ENCODE measurements around the gene TRIM74.
A peak's percentile ranks its signal among the peaks of the same experiment; 100 is the strongest.
"Not testable (repeated sequence)": the region's sequence is repeated elsewhere in the genome, so short reads cannot be mapped to it uniquely, and the experiment has no call there.

Gene TRIM74

DNA sequence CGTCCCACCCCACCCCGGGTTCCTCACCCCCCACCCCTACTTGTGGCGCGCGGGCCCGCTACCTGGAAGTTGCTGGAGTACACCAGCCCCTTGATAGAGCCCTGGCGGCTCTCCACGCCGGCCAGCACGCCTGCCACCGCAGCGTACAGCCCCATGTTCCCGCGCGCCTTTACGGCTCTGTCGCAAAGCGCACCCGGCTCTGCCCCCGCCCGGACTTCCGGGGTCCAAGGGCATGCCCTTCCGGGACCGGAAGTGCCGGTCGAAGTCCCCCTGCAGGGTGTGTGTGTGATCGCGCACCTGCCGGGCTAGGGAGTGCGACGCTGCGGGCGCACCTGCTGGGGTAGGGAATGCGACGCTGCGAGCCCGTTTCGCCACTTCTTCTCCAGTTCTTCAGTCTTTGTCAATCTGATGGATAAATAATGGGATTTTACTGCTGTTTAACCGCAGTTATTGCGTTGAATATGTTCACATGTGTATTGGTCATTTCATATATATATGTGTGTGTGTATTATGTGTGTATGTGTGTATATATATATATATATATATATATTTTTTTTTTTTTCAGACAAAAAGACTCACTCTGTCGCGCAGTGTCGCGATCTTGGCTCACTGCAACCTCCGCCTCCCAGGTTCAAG is 14.6 kb downstream of the TRIM74 start:
- not testable (repeated sequence) for H3K27ac ChIP-seq

DNA sequence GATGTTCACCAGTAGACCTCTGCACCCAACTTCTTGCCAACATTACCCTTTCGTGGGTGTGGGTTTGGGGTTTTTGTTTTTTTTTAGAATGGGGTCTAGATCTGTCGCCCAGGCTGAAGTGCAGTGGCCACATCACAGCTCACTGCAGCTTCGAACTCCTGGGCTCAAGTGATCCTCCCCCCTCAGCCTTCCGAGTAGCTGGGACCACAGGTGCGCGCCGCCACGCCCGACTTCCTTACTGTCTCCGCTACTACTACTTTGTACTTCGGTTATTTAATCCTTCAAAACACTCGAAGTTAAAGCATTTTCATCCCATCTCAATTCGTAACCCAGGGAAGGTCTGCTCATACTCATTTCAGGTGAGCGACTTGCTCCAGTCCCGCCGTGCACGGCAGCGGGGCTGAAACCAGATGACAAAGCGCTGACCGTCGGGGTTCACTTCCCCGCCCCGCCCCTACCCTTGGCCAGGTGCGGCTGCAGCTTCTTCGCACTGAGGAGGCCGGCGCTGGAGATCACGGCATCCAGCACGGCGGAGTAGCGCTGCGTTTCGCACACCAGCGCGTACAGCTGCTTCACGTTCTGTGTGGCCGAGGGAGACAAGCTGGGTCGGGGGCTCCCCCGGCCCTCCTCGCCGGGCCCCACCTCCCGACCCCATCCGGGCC is 15.2 kb downstream of the TRIM74 start:
- not testable (repeated sequence) for H3K27ac ChIP-seq

DNA sequence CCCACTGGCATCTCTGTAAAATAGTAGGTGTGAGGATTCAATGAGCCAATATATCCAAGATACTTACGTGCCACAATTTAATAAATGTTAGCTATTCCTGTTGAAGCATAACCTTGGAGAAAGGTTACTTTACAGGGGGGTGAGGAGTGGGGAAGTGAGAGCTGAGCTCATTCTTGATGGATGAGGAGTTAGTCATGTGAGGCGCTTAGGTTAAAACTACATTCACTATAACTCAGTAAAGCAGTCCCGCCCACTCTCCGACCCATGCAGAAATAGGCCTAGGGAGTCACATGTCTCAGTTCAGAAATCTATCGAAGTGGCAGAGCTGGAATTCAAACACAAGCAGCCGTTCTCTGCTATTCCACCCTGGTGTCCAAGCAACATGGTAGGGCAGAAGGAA is 18.8 kb downstream of the TRIM74 start:
- not testable (repeated sequence) for H3K27ac ChIP-seq

DNA sequence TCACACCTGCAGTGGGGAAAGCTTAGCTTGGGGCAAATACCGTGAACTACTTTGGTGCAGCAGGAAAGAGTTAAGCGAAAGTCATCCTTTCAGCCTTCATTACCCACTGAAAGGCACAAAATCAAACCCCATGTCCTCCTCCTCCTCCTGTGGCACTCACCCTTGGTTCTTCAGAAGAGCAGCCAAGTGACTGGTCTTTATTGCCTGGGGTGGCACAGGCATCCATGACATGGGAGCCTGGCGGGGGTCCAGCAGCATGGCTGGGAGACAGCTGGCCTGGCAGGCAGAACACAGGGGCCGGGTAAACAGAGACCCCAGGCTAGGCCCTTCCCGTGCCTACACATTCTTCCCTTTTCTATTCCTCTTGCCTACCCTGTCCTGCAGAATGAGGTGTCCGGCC is 19.6 kb downstream of the TRIM74 start:
- not testable (repeated sequence) for H3K27ac ChIP-seq

DNA sequence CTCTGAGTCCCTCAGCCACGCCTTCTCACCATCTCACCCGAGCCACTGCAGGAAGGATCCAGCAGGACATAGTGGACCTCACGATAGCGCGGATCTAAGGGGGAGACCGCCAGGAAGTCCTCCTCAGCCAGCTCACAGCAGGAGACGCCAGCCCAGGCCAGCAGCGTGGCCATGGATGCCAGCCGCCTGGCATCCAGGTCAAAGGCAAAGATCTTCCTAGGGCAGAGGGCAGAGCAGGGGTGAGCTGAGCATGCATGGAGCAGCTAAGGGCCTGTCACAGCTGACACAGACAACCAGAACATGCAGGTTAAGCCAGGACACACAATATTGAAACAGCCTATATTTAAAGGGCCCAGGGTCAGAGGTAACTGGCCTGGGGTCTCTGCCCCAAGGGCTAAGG is 20.0 kb downstream of the TRIM74 start:
- not testable (repeated sequence) for H3K27ac ChIP-seq

DNA sequence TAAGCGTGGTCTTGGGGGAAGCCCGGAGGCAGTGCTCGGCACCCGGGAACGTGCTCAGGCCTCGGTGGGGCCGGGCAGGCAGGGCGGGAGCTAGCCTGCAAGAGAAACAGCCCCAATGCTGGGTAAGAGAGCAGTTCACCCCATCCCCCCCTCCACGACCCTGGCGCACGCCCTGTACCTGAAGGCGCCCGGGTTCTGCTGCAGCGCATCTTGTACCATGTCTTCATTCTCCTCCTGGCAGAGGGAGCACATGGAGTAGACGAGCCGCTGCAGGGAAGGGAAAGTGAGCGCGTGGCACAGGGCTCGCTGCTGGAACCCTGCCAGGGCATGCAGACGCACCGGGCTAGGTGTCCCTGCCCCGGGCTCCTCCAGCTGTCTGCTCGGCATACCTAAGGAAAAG is 20.6 kb downstream of the TRIM74 start:
- H3K27ac ChIP-seq: not testable (repeated sequence)

DNA sequence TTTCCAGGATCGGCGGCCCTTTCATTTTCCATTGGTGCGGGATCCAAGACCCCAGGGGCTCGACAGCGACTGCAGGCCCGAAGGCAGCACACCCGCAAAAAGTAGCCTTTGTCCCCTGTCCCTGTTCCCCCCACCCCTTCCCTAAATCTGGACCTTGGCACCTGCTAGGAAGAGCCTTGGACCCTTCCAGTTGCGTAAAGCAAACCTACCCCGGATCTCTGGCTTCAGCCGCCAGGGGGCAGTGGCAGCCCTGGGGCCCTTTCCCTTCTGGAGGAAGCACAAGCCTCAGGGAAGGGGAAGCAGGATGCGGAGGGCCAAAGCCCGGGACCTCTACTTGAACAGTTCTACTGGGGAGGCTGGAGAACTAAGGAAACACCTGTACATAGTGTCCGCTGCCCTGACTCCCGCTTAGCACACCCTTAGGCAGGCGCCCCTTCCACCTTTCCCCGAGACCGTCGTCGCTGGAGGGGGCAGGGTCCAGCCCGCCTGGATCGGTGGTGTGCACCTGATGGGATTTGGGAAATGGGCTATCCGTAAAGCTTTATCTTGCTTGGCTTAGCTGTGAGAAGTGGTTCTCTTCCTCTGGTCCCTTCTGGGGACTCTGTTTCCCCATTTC is 23.0 kb downstream of the TRIM74 start:
- TF ChIP-seq, protein P1, sequence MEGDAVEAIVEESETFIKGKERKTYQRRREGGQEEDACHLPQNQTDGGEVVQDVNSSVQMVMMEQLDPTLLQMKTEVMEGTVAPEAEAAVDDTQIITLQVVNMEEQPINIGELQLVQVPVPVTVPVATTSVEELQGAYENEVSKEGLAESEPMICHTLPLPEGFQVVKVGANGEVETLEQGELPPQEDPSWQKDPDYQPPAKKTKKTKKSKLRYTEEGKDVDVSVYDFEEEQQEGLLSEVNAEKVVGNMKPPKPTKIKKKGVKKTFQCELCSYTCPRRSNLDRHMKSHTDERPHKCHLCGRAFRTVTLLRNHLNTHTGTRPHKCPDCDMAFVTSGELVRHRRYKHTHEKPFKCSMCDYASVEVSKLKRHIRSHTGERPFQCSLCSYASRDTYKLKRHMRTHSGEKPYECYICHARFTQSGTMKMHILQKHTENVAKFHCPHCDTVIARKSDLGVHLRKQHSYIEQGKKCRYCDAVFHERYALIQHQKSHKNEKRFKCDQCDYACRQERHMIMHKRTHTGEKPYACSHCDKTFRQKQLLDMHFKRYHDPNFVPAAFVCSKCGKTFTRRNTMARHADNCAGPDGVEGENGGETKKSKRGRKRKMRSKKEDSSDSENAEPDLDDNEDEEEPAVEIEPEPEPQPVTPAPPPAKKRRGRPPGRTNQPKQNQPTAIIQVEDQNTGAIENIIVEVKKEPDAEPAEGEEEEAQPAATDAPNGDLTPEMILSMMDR (conservative IDR thresholded peaks at IDR 0.05): peak; percentile 67
- H3K27ac ChIP-seq: not testable (repeated sequence)

DNA sequence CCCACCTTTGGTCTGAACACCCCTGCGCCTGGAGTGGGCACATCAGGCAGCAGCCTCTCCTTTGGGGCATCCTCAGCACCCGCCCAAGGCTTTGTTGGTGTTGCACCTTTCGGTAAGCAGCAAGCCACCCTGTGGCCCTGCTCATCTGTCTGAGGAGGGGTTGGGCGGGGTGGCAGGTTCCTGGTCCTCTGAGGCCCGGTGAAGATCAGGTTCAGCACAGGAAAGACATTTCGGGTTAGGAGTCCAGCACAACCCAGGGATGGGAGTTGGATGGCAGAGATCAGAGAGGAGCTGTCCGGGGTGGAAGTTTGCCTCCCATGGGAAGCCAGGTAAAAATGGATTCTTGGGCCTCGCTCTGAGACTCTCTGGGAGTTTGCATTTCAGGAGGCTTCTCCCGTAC is 23.7 kb downstream of the TRIM74 start:
- not testable (repeated sequence) for H3K27ac ChIP-seq

DNA sequence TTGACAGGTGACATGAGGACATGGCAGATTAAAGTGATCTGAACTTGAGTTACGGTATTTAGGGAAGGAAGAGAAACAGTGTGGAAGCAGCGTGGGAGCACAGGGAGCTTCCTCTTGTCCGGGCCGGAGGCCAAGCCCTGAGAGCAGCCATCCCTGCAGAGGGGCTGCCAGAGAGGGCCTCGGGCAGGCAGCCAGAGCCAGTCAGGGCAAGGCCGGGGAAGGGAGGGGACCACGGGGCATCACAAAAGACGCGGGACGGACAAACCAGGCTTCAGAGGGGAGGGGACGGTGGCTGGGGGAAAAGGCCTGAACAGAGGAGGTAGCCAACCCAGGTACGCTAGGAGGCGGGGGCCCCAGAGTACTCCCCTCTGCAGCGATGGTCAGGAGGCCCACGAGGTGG is 24.3 kb downstream of the TRIM74 start:
- H3K27ac ChIP-seq: not testable (repeated sequence)

DNA sequence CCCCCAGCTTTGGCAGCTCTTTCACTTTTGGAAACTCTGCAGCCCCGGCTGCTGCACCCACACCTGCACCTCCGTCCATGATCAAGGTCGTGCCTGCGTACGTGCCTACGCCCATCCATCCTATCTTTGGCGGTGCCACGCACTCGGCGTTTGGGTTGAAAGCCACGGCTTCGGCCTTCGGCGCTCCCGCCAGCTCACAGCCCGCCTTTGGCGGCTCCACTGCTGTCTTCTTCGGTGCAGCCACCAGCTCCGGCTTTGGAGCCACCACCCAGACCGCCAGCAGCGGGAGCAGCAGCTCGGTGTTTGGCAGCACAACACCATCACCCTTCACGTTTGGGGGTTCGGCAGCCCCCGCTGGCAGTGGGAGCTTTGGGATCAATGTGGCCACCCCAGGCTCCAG is 26.3 kb downstream of the TRIM74 start:
- H3K27ac ChIP-seq: not testable (repeated sequence)

DNA sequence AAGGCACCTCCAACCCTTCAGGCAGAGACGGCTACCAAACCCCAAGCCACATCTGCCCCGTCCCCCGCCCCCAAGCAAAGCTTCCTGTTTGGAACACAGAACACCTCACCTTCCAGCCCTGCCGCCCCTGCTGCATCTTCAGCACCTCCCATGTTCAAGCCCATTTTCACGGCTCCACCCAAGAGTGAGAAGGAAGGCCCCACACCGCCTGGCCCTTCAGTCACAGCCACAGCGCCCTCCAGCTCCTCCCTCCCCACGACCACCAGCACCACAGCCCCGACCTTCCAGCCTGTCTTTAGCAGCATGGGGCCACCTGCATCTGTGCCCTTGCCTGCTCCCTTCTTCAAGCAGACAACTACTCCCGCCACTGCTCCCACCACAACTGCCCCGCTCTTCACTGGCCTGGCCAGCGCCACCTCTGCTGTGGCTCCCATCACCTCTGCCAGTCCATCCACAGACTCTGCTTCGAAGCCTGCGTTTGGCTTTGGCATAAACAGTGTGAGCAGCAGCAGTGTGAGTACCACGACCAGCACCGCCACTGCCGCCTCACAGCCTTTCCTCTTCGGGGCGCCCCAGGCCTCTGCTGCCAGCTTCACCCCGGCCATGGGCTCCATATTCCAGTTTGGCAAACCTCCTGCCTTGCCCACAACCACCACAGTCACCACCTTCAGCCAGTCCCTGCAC is 27.1 kb downstream of the TRIM74 start:
- H3K27ac ChIP-seq: not testable (repeated sequence)

DNA sequence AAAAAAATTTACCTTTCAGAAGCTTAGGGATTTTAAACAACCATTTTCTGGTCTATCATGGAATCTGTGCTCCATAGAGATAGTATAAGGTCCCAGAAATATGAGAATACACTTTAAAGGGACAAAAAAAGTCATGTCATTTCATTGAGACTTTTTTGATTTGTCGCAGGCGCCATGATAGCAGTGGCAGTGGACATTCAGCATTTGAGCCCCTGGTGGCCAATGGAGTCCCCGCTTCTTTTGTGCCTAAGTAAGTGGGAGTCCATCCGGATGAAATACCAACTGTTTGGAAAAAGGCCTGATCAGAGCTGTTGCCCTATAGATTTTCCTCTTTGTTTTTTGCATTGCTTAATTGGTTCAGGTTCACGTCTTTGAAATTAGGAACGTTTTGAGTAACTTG is 41.0 kb downstream of the TRIM74 start:
- H3K27ac ChIP-seq: not testable (repeated sequence)

DNA sequence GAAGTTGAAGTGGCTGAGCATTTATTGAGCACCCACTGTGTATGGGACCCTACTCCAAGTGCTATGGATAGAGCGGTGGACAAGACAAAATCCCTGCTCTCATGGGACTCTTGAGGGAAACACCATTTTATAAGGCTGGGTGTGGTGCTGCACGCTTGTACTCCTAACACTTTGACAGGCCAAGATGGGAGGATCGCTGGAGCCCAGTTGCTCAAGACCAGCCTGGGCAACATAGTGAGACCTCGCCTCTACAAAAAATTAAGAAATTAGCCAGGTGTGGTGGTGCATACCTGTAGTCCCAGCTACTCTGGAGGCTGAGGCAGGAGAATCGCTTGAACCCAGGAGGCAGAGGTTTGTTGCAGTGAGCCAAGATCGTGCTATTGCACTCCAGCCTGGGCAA is 41.5 kb downstream of the TRIM74 start:
- not testable (repeated sequence) for H3K27ac ChIP-seq

DNA sequence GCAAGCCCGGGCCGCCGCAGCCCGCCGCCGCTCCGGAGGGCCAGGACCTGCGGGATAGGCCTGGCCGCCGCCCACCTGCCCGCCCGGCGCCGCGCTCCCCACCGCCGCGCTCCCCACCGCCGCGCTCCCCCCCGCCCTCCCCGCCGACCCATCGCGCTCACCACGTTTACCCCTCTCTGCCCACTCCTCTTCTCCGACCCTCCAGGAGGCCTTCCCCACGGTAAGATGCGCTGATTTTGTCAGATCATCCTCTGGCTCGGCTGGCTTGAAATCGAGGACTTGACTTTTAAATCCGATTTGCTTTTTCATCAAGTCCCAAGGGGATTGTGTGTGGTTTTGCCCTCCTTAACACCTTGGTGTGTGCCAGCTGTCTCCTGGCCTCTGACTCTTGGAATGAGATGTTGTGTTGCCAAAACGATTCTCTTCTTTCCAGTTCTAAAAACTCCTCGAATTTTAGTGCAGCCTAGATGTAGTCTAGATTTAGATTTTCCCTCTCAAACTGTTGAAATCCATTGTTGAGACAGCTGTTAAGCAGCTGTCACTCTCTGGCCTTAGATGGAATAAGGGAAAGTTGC is 43.6 kb downstream of the TRIM74 start:
- TF ChIP-seq ZFX (IDR thresholded peaks at IDR 0.05): no peak
- TF ChIP-seq, protein P1 (conservative IDR thresholded peaks at IDR 0.05): no peak
- peak overlapping the region; percentile 79 for H3K27ac ChIP-seq

Measured in C4-2B (cell line).